IMR-90 (cell line): ENCODE results near the gene TRMT2A. TPM values are rescaled to one million over a fixed set of nuclear protein-coding genes. Genes with fewer than 3 reads are reported as not detected.
A peak's percentile ranks its signal among the peaks of the same experiment; 100 is the strongest.

Experiments
- ATAC-seq: fragments of 200-7000 bp; cut with Tn5 transposase; 2 replicates; pipeline ENCODE4 v1.9.1; 2020; ENCODE audit warnings: low read depth, mild to moderate bottlenecking, moderate library complexity
- BruUV-seq: library from RNA; stranded (reverse); fragments of 400-500 nt; replicated peaks from 2 replicates; lab custom pipeline; 2021; lab: Mats Ljungman, UMichigan
- CTCF ChIA-PET: fragments of 300-600 bp; formaldehyde crosslinking; extraction: SDS; loops from one replicate; lab custom pipeline; 2021; ENCODE audit warnings: antibody characterized with exemption; lab: Yijun Ruan, JAX
- POLR2A ChIA-PET: fragments of 300-600 bp; sonication (Branson Sonifier 250); formaldehyde crosslinking; loops from one replicate; lab custom pipeline; 2022; ENCODE audit warnings: antibody characterized with exemption; ENCODE audit not compliant: unreplicated experiment; lab: Charles Lee
- DNase-seq: peaks from one replicate; pipeline ENCODE4 v3.0.0; 2013
- H2AFZ ChIP-seq: replicated peaks from 2 replicates; pipeline ENCODE3; 2013; ENCODE audit warnings: low read length, mild to moderate bottlenecking; ENCODE audit not compliant: poor library complexity
- H2AK5ac ChIP-seq: 2 replicates; pipeline ENCODE4 v1.6.1; 2013; ENCODE audit warnings: low read depth, low read length, inconsistent platforms
- H2AK9ac ChIP-seq: replicated peaks from 2 replicates; pipeline ENCODE3; 2013; ENCODE audit warnings: mild to moderate bottlenecking, low read depth, low read length, moderate library complexity; ENCODE audit not compliant: poor library complexity
- H2BK120ac ChIP-seq: 2 replicates; pipeline ENCODE4 v1.6.1; 2013; ENCODE audit warnings: low read depth, low read length, inconsistent platforms
- H2BK15ac ChIP-seq: 3 replicates; pipeline ENCODE4 v1.6.1; 2013; ENCODE audit warnings: low read depth, low read length, inconsistent platforms
- H2BK20ac ChIP-seq: 2 replicates; pipeline ENCODE4 v1.6.1; 2013; ENCODE audit warnings: low read depth, mild to moderate bottlenecking, inconsistent platforms, low read length, moderate library complexity
- H2BK5ac ChIP-seq: 2 replicates; pipeline ENCODE4 v1.6.1; 2013; ENCODE audit warnings: mild to moderate bottlenecking, low read depth, low read length, inconsistent platforms; ENCODE audit not compliant: poor library complexity, severe bottlenecking
- H3K14ac ChIP-seq: replicated peaks from 2 replicates; pipeline ENCODE4 v1.6.1; 2013; ENCODE audit warnings: low read depth, low read length, inconsistent platforms
- H3K18ac ChIP-seq: 2 replicates; pipeline ENCODE4 v1.6.1; 2013; ENCODE audit warnings: low read depth, low read length, control low read depth
- H3K23ac ChIP-seq: 2 replicates; pipeline ENCODE4 v1.6.1; 2013; ENCODE audit warnings: low read depth, low read length, inconsistent platforms
- H3K27ac ChIP-seq: 2 replicates; pipeline ENCODE4 v1.5.1; 2013; ENCODE audit warnings: mild to moderate bottlenecking, control low read depth, low read length; ENCODE audit not compliant: insufficient read depth
- H3K27me3 ChIP-seq: 2 replicates; pipeline ENCODE4 v1.6.1; 2013; ENCODE audit warnings: low read length; ENCODE audit not compliant: control insufficient read depth, insufficient read depth
- H3K36me3 ChIP-seq: 2 replicates; pipeline ENCODE4 v1.6.1; 2013; ENCODE audit warnings: low read length, mixed read lengths; ENCODE audit not compliant: control insufficient read depth, insufficient read depth
- H3K4ac ChIP-seq: 2 replicates; pipeline ENCODE4 v1.6.1; 2013; ENCODE audit warnings: low read depth, low read length, inconsistent platforms
- H3K4me1 ChIP-seq: 2 replicates; pipeline ENCODE4 v1.6.1; 2013; ENCODE audit warnings: low read length, mixed read lengths; ENCODE audit not compliant: control insufficient read depth, insufficient read depth
- H3K4me2 ChIP-seq: 2 replicates; pipeline ENCODE4 v1.6.1; 2013; ENCODE audit warnings: low read depth, mild to moderate bottlenecking, control low read depth, low read length, moderate library complexity
- H3K4me3 ChIP-seq: 2 replicates; pipeline ENCODE4 v1.5.1; 2013; ENCODE audit warnings: low read depth, mild to moderate bottlenecking, control low read depth, low read length, moderate library complexity; ENCODE audit not compliant: insufficient read depth
- H3K56ac ChIP-seq: 2 replicates; pipeline ENCODE4 v1.6.1; 2013; ENCODE audit warnings: low read length, inconsistent platforms; ENCODE audit not compliant: insufficient read depth; ENCODE audit errors: extremely low read depth
- H3K79me1 ChIP-seq, 2 experiments: 2 replicates each; pipeline ENCODE4 v1.6.1; 2013; ENCODE audit warnings: low read length in 2 of 2, inconsistent platforms in 1 of 2, low read depth in 1 of 2
- H3K9ac ChIP-seq: 2 replicates; pipeline ENCODE4 v1.6.1; 2013; ENCODE audit warnings: low read depth, low read length, control low read depth
- H3K9me1 ChIP-seq: 2 replicates; pipeline ENCODE4 v1.6.1; 2013; ENCODE audit warnings: low read length, inconsistent platforms; ENCODE audit not compliant: insufficient read depth
- H3K9me3 ChIP-seq: 2 replicates; pipeline ENCODE4 v1.6.1; 2013; ENCODE audit warnings: low read length; ENCODE audit not compliant: control insufficient read depth, insufficient read depth
- H4K20me1 ChIP-seq: 2 replicates; pipeline ENCODE4 v1.6.1; 2013; ENCODE audit warnings: low read length, inconsistent platforms; ENCODE audit not compliant: insufficient read depth
- H4K5ac ChIP-seq: 2 replicates; pipeline ENCODE4 v1.6.1; 2013; ENCODE audit warnings: mild to moderate bottlenecking, low read depth, low read length, control low read depth
- H4K8ac ChIP-seq, 2 experiments: 2 replicates each; pipeline ENCODE4 v1.6.1; 2013; ENCODE audit warnings: low read depth in 2 of 2, low read length in 2 of 2, control low read depth in 1 of 2, inconsistent platforms in 1 of 2
- H4K91ac ChIP-seq: 2 replicates; pipeline ENCODE4 v1.6.1; 2013; ENCODE audit warnings: low read depth, low read length, inconsistent platforms; ENCODE audit not compliant: insufficient read depth
- CEBPB ChIP-seq: IDR thresholded peaks from 2 replicates; pipeline ENCODE4 v1.6.1; 2012; ENCODE audit warnings: low read depth, low read length, improper control_type of control experiment
- RFX5 ChIP-seq: IDR thresholded peaks from 2 replicates; pipeline ENCODE4 v1.8.0; 2012; ENCODE audit warnings: low read depth, mild to moderate bottlenecking, low read length, moderate library complexity
- SMC3 ChIP-seq: fragments of 150-350 bp; IDR thresholded peaks from 2 replicates; pipeline ENCODE4 v1.6.1; 2016; ENCODE audit warnings: low read depth, mild to moderate bottlenecking, antibody characterized with exemption, low read length, moderate library complexity
- WGBS, 2 experiments: methylation state at CpG; one replicate each; pipeline versions ENCODE4 v1.1.5 to v1.1.7; 2013; ENCODE audit warnings: missing lambda C conversion rate in 2 of 2; ENCODE audit not compliant: insufficient read length in 1 of 2; ENCODE audit errors: extremely low coverage in 2 of 2; 5-methylcytosine and 5-hydroxymethylcytosine counted together
- dilution Hi-C: fragments of 300-500 bp; cut with HindIII; formaldehyde crosslinking; loops from one replicate; pipeline ENCODE4 v1.14.3; 2018; ENCODE audit warnings: low sequenced_read_pairs; ENCODE audit not compliant: unreplicated experiment
- in situ Hi-C: fragments of 300-500 bp; cut with MboI; formaldehyde crosslinking; loops from 3 replicates; pipeline ENCODE4 v1.14.3; 2019; ENCODE audit warnings: low sequenced_read_pairs, inconsistent platforms, mixed read lengths
- intact Hi-C: fragments of 100-400 bp; cut with micrococcal nuclease; formaldehyde crosslinking; loops from 2 replicates; pipeline ENCODE4 v1.10.0; 2022
- polyA plus RNA-seq, 3 experiments: library from polyadenylated mRNA; depleted of rRNA; stranded (reverse); fragments of >200 nt; gene quantifications; 2 replicates each; pipeline ENCODE4 v1.2.3, GENCODE V29; 2012; ENCODE audit warnings: low replicate concordance in 1 of 3
- total RNA-seq: library from RNA; depleted of rRNA; stranded (reverse); fragments of >200 nt; gene quantifications from 2 replicates; pipeline ENCODE4 v1.2.3, GENCODE V29; 2012
- TF ChIP-seq, protein P1 (sequence below): fragments of 150-350 bp; IDR thresholded peaks from 2 replicates; pipeline ENCODE4 v1.6.1; 2017; ENCODE audit warnings: mild to moderate bottlenecking, antibody characterized with exemption, low read length, low read depth

TRMT2A gene
- total and polyA plus RNA-seq, 2 of the 4 experiments (the other 2 are of a cell fraction) = 22.0 to 39.1 TPM

DNA sequence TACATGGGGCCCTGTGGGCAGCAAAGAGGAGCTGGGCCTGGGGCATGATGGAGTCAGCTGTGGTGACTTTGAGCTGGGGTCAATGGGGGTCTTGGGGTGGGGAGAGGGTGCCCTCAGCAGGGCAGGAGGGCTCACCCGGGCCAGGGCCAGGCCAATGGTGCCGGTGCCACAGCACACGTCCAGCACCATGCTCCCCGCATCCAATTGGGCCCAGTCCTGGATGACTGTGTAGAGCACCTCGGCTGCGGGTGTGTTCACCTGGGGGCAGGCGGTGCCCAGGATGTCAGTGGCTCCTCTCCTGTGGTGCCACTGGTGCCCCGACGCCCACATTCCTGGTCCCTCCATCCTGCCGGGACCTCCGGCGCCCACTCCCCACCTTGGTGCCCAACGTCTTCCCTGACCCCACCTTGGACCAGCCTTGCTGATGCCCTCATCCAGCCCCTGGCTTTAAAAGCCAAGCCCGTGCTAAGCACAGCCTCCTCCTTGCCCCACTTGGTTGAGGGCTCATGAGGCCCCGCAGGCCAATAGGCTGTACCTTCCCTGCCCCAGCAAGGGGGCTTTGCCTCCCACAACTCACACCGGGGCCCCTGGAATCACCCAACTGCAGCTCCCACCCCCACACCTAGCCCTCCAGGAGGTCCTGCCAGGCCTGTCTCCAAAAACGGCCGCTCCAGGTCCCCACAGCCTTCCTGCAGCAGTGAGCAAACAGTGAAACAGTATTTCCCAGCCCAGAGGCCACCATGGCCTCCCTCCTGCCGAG lies 3.3 kb downstream of the TRMT2A start (continued):
- no peak for TF ChIP-seq SMC3

DNA sequence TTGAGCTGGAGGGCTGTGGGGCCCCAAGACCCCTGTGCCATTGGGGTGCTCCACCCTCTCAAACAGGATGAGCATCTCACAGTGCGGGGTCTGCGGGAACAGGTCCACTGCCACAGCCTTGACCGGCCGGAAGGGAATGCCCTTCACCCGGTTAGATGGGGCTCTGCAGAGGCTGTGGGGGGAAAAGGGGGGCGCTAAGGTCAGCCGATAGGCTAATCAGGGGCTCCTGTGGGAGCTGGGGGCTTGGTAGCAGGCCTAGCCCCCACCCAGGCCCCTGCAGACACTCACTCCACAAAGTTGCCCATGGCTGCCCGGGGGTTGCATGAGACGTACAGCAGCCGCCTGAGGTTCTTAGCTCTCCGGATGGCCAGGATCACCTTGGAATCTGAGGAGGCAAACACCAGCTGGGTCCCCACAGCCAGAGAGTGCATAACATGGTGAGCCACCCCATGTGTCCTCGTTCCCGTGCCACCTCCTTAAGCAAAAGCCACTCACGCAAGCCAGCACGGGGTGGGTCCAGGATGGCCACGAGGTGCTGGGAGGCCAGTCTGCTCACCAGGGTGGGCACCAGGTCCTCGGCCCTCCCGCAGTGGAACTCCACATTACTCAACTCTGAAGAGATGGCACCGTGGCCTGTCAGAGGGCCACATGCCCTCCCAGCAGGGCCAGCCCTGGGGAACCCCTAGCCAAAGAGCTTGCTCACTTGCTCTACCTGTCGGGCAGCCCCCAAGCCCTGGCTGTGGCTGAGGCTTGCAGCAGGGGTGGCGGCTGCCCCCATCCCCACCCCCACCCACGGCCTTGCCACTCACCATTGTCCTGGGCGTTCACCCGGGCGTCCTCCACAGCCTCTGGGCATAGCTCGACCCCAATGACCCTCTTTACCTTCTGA lies 4.2 kb downstream of the TRMT2A start:
- intact Hi-C loops = no loop called here
- ATAC-seq = no peak
- Histone ChIP-seq H2BK5ac (no peak overlapping the region), H3K4ac (no peak overlapping the region), H4K8ac (no peak overlapping the region), H2BK15ac (no peak overlapping the region), H3K56ac (no peak overlapping the region), H3K79me1 (peaks cover 11 to 32% of the 10 kb centered on the region in 2 experiments; a peak in 3 of 4 replicates), H3K14ac (no peak overlapping the region), H2AK9ac (peak overlapping the region; percentile 43), H3K4me3 (no peak overlapping the region), H2AK5ac (no peak overlapping the region), H3K4me2 (no peak overlapping the region), H3K18ac (no peak overlapping the region), H3K9ac (no peak overlapping the region), H4K91ac (no peak overlapping the region), H4K20me1 (peaks cover 26% of the 10 kb centered on the region), H2BK20ac (no peak overlapping the region), H3K36me3 (peaks cover 70% of the 10 kb centered on the region), H2AFZ (no peak overlapping the region), H3K27me3 (no peaks in the 10 kb centered on the region), H2BK120ac (no peak overlapping the region), H3K23ac (no peak overlapping the region), H3K27ac (no peak overlapping the region), H3K9me3 (no peaks in the 10 kb centered on the region), H4K5ac (no peak overlapping the region), H3K4me1 (peaks cover 2% of the 10 kb centered on the region; the same call in 1 of the 2 replicates), H3K9me1 (no peaks in the 10 kb centered on the region)
- dilution Hi-C loops = no loop called here
- TF ChIP-seq RFX5 (no peak), CEBPB (no peak)
- TF ChIP-seq, protein P1, sequence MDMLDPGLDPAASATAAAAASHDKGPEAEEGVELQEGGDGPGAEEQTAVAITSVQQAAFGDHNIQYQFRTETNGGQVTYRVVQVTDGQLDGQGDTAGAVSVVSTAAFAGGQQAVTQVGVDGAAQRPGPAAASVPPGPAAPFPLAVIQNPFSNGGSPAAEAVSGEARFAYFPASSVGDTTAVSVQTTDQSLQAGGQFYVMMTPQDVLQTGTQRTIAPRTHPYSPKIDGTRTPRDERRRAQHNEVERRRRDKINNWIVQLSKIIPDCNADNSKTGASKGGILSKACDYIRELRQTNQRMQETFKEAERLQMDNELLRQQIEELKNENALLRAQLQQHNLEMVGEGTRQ = no peak
- ChIA-PET CTCF (no interaction called here), POLR2A (no interaction called here)
- no peak for DNase-seq
- BruUV-seq = no TSS peak
- 93% methylated on average over 11 of the region's 26 CpGs; no CpG with 5 or more reads in 1 of the 2 experiments for WGBS, 2 experiments
- in situ Hi-C loops = no loop called here
